ENCODE results near the gene PPY. TPM values are rescaled to one million over a fixed set of nuclear protein-coding genes. Genes with fewer than 3 reads are reported as not detected.
"Not testable (repeated sequence)": the region's sequence is repeated elsewhere in the genome, so short reads cannot be mapped to it uniquely, and the experiment has no call there.

PPY gene
- total RNA-seq, 1 donor from 2014 or later, result not detected

DNA sequence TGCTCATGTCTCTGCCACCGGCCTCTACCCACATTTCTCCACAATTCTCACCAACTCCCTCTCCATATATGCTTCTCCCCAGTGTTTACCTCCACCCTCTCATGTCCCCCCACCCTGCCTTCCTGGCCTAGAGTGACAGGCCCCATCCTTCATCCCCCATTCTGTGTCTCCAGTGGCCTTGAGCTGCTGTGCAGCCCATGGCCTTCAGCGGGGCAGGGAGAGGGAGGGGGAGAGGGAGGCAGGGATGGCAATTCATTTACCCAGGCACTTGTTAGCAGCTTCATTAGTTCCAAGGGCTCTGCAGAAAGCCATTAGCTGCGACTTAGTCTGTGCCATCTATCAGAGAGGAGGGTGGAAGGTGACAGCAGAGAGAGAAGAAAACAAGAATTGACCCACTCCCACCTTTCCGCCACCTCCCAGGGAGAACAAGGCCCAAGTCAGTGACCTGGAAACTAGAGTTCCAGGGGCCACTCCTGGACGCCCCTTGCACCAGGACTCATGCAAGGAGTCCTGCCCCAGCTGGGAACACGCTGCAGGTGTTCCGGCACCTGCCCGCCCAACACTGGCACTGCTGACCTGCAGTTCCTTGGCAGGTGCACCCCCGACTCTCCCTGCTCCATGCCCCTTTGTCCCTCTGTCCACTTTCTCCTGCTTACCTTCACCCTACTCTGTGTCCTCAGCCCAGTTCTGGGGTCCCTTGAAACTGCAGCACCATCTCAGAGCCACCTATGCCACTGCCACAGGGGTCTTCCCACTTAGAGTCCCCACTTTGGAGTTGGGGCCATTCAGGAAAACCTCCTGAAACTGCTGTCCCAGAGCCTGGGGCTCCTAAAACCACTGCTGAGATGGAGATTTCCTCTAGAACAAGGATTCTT lies 34.9 kb upstream of the PPY start:
- H3K9me3 Mint-ChIP-seq, result no peaks in the 10 kb centered on the region
- DNase-seq (ENCODE audit: low spot score), result no peak
- H3K4me3 Mint-ChIP-seq (ENCODE audit: low read depth), result no peak overlapping the region

DNA sequence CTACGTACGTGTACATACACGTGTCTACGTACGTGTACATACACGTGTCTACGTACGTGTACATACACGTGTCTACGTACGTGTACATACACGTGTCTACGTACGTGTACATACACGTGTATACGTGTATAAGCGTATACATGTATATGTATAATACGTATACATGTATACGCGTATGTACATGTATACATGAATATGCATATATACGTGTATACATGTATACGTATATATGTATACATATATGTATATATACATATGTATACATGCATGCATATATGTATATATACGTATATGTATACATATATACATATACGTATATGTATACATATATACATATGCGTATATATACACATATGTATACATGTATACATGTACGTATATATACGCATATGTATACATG lies 33.6 kb upstream of the PPY start:
- H3K27ac Mint-ChIP-seq, result no peak overlapping the region
- no peak overlapping the region for H3K4me3 Mint-ChIP-seq (ENCODE audit: low read depth)
- H3K4me1 Mint-ChIP-seq (ENCODE audit: low read depth), result peaks cover 5% of the 10 kb centered on the region
- no peaks in the 10 kb centered on the region for H3K36me3 Mint-ChIP-seq (ENCODE audit: low read depth)
- H3K27me3 Mint-ChIP-seq (ENCODE audit: low read depth), result peaks cover 16% of the 10 kb centered on the region
- no peaks in the 10 kb centered on the region for H3K9me3 Mint-ChIP-seq
- DNase-seq (ENCODE audit: low spot score), result no peak
- intact Hi-C loops (cut with micrococcal nuclease), result no loop called here

More for the DNA sequence above, 34.9 kb upstream of the PPY start:
- intact Hi-C loops (cut with micrococcal nuclease), result no loop called here
- Mint-ChIP-seq H3K36me3 (ENCODE audit: low read depth) (no peaks in the 10 kb centered on the region), H3K27me3 (ENCODE audit: low read depth) (peaks cover 22% of the 10 kb centered on the region), H3K4me1 (ENCODE audit: low read depth) (no peaks in the 10 kb centered on the region), H3K27ac (no peak overlapping the region)

DNA sequence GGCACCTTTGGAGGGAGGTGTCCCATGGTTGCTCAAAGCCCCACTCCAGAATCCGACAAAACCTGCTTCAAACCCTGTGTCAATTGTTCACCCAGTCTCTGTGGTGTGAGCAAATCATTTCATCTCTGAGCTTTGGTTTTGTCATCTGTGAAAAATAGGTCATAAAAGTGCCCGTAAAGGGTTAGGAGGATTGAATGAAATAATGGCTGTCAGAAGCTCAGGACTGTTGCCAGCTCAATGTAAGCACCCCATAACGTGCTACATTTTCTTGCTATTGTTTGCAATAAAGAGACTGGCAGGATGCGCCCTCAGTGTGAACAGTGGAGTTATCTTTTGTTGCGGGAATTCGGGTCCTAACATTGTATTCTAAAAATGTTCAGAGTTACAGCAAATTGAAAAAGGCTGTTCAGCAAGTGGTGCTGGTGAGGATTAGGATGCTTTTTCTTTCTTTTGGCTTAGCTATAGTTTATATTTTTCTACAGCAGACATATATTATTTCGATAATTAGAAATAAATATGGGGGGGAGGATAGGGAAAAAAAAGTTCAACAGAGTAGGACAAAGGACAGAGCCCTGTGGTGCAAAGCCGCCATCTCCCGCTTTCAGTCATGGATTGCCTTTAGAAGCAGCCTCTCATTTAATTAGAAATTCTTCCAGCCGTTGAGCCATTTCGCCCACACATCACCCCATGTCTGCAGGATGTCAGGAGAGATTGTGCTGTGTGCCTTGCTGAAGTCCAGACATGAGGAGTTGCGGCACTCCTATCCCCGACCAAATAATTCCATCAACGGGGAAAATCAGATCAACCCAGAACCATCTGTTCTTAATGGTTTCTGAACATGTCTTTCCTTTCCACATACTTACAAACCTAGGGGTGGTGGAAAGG lies 32.3 kb upstream of the PPY start:
- Mint-ChIP-seq H3K27ac (no peak overlapping the region), H3K4me1 (ENCODE audit: low read depth) (peaks cover 5% of the 10 kb centered on the region)

DNA sequence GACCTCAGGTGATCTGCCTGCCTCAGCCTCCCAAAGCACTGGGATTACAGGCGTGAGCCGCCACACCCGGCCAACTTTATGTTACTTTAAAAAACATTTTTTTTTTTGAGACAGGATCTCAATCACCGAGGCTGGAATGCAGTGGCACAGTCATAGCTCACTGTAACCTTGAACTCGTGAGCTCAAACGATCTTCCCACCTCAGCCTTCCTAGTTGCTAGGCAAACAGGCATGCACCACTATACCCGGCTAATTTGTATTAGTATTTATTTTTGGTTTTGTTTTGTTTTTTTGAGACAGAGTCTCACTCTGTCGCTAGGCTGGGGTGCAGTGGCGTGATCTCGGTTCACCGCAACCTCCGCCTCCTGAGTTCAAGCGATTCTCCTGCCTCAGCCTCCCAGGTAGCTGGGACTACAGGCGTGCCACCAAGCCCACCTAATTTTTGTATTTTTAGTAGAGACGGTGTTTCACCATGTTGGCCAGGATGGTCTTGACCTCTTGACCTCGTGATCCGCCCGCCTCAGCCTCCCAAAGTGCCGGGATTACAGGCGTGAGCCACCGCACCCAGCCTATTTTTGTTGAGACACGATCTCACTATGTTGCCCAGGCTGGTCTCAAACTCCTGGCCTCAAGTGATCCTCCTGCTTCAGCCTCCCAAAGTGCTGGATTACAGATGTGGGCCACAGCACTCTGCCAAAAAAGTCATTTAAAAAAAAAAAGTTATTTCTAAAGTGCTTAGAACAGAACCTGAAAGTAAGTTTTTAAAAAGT lies 30.4 kb upstream of the PPY start:
- H3K27me3 Mint-ChIP-seq (ENCODE audit: low read depth); H3K9me3 Mint-ChIP-seq; intact Hi-C loops (cut with micrococcal nuclease); H3K27ac Mint-ChIP-seq; H3K4me3 Mint-ChIP-seq (ENCODE audit: low read depth); H3K4me1 Mint-ChIP-seq (ENCODE audit: low read depth); H3K36me3 Mint-ChIP-seq (ENCODE audit: low read depth); DNase-seq (ENCODE audit: low spot score): not testable (repeated sequence)

More for the DNA sequence above, 32.3 kb upstream of the PPY start:
- Mint-ChIP-seq H3K4me3 (ENCODE audit: low read depth) (no peak overlapping the region), H3K27me3 (ENCODE audit: low read depth) (peaks cover 10% of the 10 kb centered on the region), H3K9me3 (no peaks in the 10 kb centered on the region), H3K36me3 (ENCODE audit: low read depth) (no peaks in the 10 kb centered on the region)
- intact Hi-C loops (cut with micrococcal nuclease), result no loop called here
- DNase-seq (ENCODE audit: low spot score), result no peak

DNA sequence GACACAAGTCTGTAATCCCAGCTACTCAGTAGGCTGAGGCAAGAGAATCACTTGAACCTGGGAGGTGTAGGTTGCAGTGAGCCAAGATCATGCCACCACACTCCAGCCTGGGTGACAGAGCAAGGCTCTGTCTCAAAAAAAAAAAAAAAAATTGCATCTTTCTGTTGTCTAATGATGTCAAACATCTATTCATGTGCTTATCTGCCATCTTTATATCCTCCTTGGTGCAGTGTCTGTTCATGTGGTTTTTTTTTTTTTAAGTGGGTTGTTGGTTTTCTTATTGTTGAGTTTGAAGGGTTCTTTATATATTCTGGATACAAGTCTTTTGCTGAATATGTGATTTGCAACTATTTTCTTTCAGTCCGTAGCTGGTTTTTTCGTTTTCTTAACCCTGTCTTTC lies 29.2 kb upstream of the PPY start:
- DNase-seq (ENCODE audit: low spot score); H3K27ac Mint-ChIP-seq; H3K4me1 Mint-ChIP-seq (ENCODE audit: low read depth); H3K4me3 Mint-ChIP-seq (ENCODE audit: low read depth); H3K36me3 Mint-ChIP-seq (ENCODE audit: low read depth); H3K9me3 Mint-ChIP-seq; intact Hi-C loops (cut with micrococcal nuclease): not testable (repeated sequence)
- peaks cover 13% of the 10 kb centered on the region for H3K27me3 Mint-ChIP-seq (ENCODE audit: low read depth)

DNA sequence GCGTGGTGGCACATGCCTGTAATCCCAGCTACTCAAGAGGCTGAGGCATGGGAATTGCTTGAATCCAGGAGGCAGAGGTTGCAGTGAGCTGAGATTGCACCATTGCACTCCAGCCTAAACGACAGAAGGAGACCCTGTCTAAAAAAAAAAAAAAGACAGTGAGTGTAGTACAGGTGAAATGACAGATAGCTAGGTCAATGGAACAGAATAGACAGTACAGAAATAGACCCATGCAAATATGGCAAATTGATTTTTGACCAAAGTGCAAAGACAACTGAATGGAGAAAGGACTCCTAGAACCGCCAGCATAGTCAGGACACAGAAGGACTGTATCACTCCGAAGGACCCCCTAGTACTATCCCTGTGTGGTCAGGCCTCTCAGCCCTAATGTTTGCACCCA lies 28.1 kb upstream of the PPY start:
- Mint-ChIP-seq H3K9me3 (no peaks in the 10 kb centered on the region), H3K36me3 (ENCODE audit: low read depth) (no peaks in the 10 kb centered on the region), H3K4me3 (ENCODE audit: low read depth) (no peak overlapping the region), H3K27me3 (ENCODE audit: low read depth) (peaks cover 19% of the 10 kb centered on the region), H3K4me1 (ENCODE audit: low read depth) (peaks cover 5% of the 10 kb centered on the region), H3K27ac (no peak overlapping the region)
- no peak for DNase-seq (ENCODE audit: low spot score)
- intact Hi-C loops (cut with micrococcal nuclease), result no loop called here

DNA sequence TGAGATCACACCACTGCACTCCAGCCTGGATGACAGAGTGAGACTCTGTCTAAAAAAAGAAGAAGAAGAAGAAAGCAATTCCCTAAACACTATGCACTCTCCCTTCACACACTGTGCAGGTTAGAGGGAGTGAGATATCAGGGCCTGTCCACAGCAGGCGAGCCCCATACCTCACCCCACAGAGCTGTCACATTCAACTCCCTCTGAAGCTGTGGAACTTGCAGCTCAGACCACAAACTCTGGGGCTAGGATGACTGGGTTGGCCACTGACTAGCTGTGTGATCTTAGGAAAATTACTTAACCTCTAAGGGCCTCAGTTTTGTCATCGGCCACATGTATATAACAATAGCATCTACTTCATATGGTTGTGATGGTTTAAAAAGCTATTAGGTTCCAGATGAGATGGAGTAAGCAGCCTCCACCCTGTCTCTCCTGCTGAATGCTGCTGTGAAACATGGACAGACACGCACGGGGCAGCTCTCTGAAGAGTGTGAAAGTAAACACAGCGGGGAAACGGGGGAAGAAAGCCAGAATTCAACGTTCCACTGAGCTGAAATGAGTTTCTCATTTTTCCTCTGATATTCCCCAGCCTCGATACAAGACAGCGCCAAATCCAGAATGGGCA lies 25.1 kb upstream of the PPY start:
- Mint-ChIP-seq H3K27ac (no peak overlapping the region), H3K9me3 (no peaks in the 10 kb centered on the region), H3K36me3 (ENCODE audit: low read depth) (no peaks in the 10 kb centered on the region), H3K4me1 (ENCODE audit: low read depth) (peaks cover 5% of the 10 kb centered on the region), H3K4me3 (ENCODE audit: low read depth) (no peak overlapping the region), H3K27me3 (ENCODE audit: low read depth) (peaks cover 19% of the 10 kb centered on the region)
- intact Hi-C loops (cut with micrococcal nuclease), result no loop called here
- no peak for DNase-seq (ENCODE audit: low spot score)

DNA sequence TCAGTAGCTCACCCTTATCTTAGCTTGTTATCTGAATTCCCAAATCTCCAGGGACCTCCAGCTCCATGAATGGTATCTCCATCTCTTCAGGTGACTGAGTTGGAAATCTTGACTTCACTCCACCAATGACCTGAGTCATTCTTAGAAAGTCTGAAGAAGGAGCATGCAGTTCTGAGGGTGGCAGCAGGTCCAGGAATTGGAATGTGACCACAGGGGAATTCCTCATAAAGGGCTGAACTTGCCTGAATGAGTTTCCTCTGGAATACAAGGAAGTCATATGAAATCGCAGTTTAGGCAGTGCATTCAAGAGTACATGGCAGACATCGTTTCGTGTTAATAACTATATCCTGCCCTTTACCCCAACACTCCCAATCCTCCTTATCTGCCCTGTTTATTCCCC lies 24.0 kb upstream of the PPY start:
- Mint-ChIP-seq H3K9me3 (no peaks in the 10 kb centered on the region), H3K4me3 (ENCODE audit: low read depth) (no peak overlapping the region), H3K36me3 (ENCODE audit: low read depth) (no peaks in the 10 kb centered on the region), H3K27me3 (ENCODE audit: low read depth) (peaks cover 20% of the 10 kb centered on the region), H3K4me1 (ENCODE audit: low read depth) (no peaks in the 10 kb centered on the region), H3K27ac (no peak overlapping the region)
- intact Hi-C loops (cut with micrococcal nuclease), result no loop called here
- no peak for DNase-seq (ENCODE audit: low spot score)

DNA sequence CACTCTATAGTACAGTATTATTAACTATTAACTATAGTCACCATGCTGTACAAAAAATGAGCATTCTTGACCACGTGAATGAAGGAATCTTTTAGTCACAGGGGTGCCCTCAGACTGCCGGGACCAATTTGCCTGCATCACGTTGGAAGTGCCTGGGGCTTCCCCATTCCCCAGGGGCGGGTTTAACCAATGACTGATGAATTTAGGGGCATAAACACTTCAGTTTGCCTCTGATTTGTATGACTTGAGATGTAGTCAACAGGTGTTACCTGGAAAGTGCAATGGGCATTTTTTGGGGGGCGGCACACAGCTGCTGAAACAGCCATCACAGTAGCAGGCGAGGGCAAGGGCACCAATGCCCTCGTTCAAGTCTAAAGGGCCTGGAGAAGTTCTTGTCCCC lies 20.2 kb upstream of the PPY start:
- H3K27me3 Mint-ChIP-seq (ENCODE audit: low read depth), result peaks cover 20% of the 10 kb centered on the region
- no peaks in the 10 kb centered on the region for H3K9me3 Mint-ChIP-seq
- no peak overlapping the region for H3K27ac Mint-ChIP-seq
- H3K4me1 Mint-ChIP-seq (ENCODE audit: low read depth), result no peaks in the 10 kb centered on the region
- no peak overlapping the region for H3K4me3 Mint-ChIP-seq (ENCODE audit: low read depth)
- intact Hi-C loops (cut with micrococcal nuclease), result no loop called here
- DNase-seq (ENCODE audit: low spot score), result no peak
- H3K36me3 Mint-ChIP-seq (ENCODE audit: low read depth), result no peaks in the 10 kb centered on the region

DNA sequence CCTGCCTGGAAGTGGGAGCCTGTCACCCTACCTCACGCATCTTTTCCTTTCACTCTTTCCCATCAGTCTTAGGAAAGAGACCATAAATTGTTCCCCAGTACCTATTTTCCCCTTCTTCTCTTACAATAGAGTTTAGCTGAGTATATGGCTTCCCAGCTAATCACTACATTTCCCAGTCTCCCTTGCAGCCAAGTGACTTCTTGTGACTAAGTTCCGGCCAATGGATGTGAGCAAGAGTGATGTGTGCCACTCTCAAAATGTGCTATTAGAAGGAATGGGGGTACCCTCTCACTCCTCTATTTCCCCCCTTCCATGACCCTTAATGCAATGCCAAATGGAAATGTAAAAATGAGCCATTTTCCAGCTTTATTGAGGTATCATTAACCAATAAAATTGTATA lies 19.7 kb upstream of the PPY start:
- Mint-ChIP-seq H3K27me3 (ENCODE audit: low read depth) (peaks cover 20% of the 10 kb centered on the region), H3K36me3 (ENCODE audit: low read depth) (no peaks in the 10 kb centered on the region), H3K27ac (no peak overlapping the region), H3K9me3 (no peaks in the 10 kb centered on the region), H3K4me3 (ENCODE audit: low read depth) (no peak overlapping the region), H3K4me1 (ENCODE audit: low read depth) (no peaks in the 10 kb centered on the region)
- no peak for DNase-seq (ENCODE audit: low spot score)
- intact Hi-C loops (cut with micrococcal nuclease), result no loop called here

DNA sequence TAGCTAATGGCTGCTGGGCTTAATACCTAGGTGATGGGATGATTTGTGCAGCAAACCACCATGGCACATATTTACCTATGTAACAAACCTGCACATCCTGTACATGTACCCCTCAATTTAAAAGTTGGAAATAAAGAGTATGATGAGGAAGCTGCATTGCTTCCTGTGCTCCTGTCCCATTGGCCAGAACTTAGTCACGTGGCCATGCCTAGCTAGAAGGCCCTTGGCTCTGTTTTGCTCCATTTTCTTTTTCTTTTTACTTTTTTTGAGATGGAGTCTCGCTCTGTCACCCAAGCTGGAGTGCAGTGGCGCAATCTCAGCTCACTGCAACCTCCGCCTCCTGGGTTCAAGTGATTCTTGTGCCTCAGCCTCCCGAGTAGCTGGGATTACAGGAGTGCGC lies 19.0 kb upstream of the PPY start:
- H3K4me3 Mint-ChIP-seq (ENCODE audit: low read depth); DNase-seq (ENCODE audit: low spot score); H3K36me3 Mint-ChIP-seq (ENCODE audit: low read depth); H3K27ac Mint-ChIP-seq; H3K9me3 Mint-ChIP-seq; intact Hi-C loops (cut with micrococcal nuclease); H3K4me1 Mint-ChIP-seq (ENCODE audit: low read depth): not testable (repeated sequence)
- H3K27me3 Mint-ChIP-seq (ENCODE audit: low read depth), result peaks cover 16% of the 10 kb centered on the region

DNA sequence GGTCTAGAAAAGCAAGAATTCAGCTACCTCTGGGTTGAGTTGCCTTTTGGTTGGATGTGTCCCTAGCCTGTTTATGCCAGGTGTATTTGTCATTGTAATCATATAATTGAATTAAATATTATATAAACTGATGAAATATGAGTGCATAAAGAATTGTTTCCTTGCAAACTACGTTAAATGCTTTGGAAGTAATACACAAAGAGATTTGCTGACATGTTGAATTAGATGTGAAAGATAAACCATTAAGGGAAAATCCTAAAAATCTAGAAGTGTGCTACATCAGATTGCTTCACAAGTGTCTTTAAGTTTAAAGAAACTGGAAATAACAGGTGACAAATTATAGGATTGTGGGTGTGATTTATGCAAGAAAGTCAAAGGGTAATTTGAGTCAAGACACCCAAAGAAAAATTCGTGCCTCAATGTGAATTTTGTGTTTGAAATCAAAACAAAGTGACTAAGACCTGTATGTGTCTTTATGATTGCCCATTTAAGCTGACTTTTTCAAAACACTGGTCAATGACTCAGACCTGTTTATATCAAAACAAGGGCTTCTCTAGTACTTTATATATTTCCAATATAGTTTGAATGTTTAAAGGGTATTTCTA lies 16.6 kb upstream of the PPY start:
- Mint-ChIP-seq H3K9me3 (no peaks in the 10 kb centered on the region), H3K27me3 (ENCODE audit: low read depth) (peaks cover 18% of the 10 kb centered on the region), H3K36me3 (ENCODE audit: low read depth) (no peaks in the 10 kb centered on the region), H3K4me1 (ENCODE audit: low read depth) (no peaks in the 10 kb centered on the region), H3K4me3 (ENCODE audit: low read depth) (no peak overlapping the region), H3K27ac (no peak overlapping the region)
- intact Hi-C loops (cut with micrococcal nuclease), result no loop called here
- DNase-seq (ENCODE audit: low spot score), result no peak
